SK-N-MC (cell line): Measurements from ENCODE around the gene SLC39A9.
"Not testable (repeated sequence)": the region's sequence is repeated elsewhere in the genome, so short reads cannot be mapped to it uniquely, and the experiment has no call there.

ENCODE experiments used
- DNase-seq: peaks from one replicate; pipeline ENCODE4 v3.0.0-alpha.2; 2011; ENCODE audit warnings: low read depth, low spot score
- H3K27ac ChIP-seq: fragments of 200-600 bp; sonication (generic); 2 replicates; pipeline ENCODE4 v1.5.1; 2016; ENCODE audit warnings: mixed run types
- H3K36me3 ChIP-seq: fragments of 200-600 bp; sonication (generic); 2 replicates; pipeline ENCODE4 v1.6.1; 2017; ENCODE audit warnings: antibody characterized with exemption, low read length, mixed read lengths; ENCODE audit not compliant: insufficient read depth
- H3K4me3 ChIP-seq: fragments of 200-600 bp; sonication (generic); 2 replicates; pipeline ENCODE4 v1.5.1; 2016
- H3K9ac ChIP-seq: fragments of 200-600 bp; sonication (generic); 2 replicates; pipeline ENCODE4 v1.8.0; 2017; ENCODE audit warnings: mixed run types, mixed read lengths; ENCODE audit not compliant: insufficient read length
- H3K9me3 ChIP-seq: fragments of 200-600 bp; sonication (generic); 2 replicates; pipeline ENCODE4 v1.6.1; 2017; ENCODE audit warnings: low read depth, mild to moderate bottlenecking, antibody characterized with exemption, low read length, moderate library complexity, mixed read lengths
- EZH2 ChIP-seq: fragments of 200-600 bp; sonication (generic); IDR thresholded peaks from one replicate; pipeline ENCODE4 v1.6.1; 2017; ENCODE audit warnings: antibody characterized with exemption
- FOXP2 ChIP-seq: optimal IDR thresholded peaks from 2 replicates; pipeline ENCODE3; 2011; ENCODE audit warnings: mild to moderate bottlenecking, moderate library complexity; ENCODE audit not compliant: insufficient read depth; ENCODE audit errors: extremely low read length, control extremely low read depth
- POLR2AphosphoS5 ChIP-seq: IDR thresholded peaks from 2 replicates; pipeline ENCODE4 v1.6.1; 2012; ENCODE audit warnings: mild to moderate bottlenecking, low read depth, low read length, borderline replicate concordance

The SLC39A9 gene

GRCh38 chr14:69401841-69402240, 3.3 kb downstream of the SLC39A9 start:
- no peak for DNase-seq
- no peak for TF ChIP-seq EZH2
- TF ChIP-seq POLR2AphosphoS5: no peak
- no peak for TF ChIP-seq FOXP2
- no peak overlapping the region for H3K9ac ChIP-seq
- no peak overlapping the region for H3K4me3 ChIP-seq
- no peaks in the 10 kb centered on the region for H3K9me3 ChIP-seq
- peaks cover 22% of the 10 kb centered on the region for H3K36me3 ChIP-seq
- no peak overlapping the region for H3K27ac ChIP-seq

- Histone ChIP-seq H3K9ac (no peak overlapping the region), H3K9me3 (no peaks in the 10 kb centered on the region), H3K36me3 (peaks cover 17% of the 10 kb centered on the region), H3K27ac (no peak overlapping the region), H3K4me3 (no peak overlapping the region)
- DNase-seq: no peak
- TF ChIP-seq FOXP2 (no peak), EZH2 (no peak), POLR2AphosphoS5 (no peak)
These were observed 6.0 kb downstream of the SLC39A9 start for GRCh38 chr14:69404478-69404877.

GRCh38 chr14:69404883-69405282, 6.4 kb downstream of the SLC39A9 start:
- TF ChIP-seq POLR2AphosphoS5 (no peak), FOXP2 (no peak), EZH2 (no peak)
- no peak for DNase-seq

GRCh38 chr14:69405762-69406161, 7.3 kb downstream of the SLC39A9 start:
- no peak for TF ChIP-seq FOXP2
- no peak overlapping the region for H3K9ac ChIP-seq
- peaks cover 17% of the 10 kb centered on the region for H3K36me3 ChIP-seq
- no peak for DNase-seq
- no peak overlapping the region for H3K4me3 ChIP-seq
- no peak overlapping the region for H3K27ac ChIP-seq
- no peaks in the 10 kb centered on the region for H3K9me3 ChIP-seq

More at GRCh38 chr14:69404883-69405282, 6.4 kb downstream of the SLC39A9 start:
- Histone ChIP-seq H3K9me3 (no peaks in the 10 kb centered on the region), H3K4me3 (no peak overlapping the region), H3K36me3 (peaks cover 17% of the 10 kb centered on the region), H3K9ac (no peak overlapping the region), H3K27ac (no peak overlapping the region)

GRCh38 chr14:69408331-69408960, 10.0 kb downstream of the SLC39A9 start:
- no peak for TF ChIP-seq FOXP2
- TF ChIP-seq EZH2: no peak
- no peak for TF ChIP-seq POLR2AphosphoS5
- Histone ChIP-seq H3K4me3 (no peak overlapping the region), H3K9me3 (no peaks in the 10 kb centered on the region), H3K9ac (no peak overlapping the region), H3K36me3 (peaks cover 17% of the 10 kb centered on the region), H3K27ac (no peak overlapping the region)
- no peak for DNase-seq

GRCh38 chr14:69413483-69413882, 15.0 kb downstream of the SLC39A9 start:
- Histone ChIP-seq H3K9me3 (peaks cover 6% of the 10 kb centered on the region; the same call in 1 of the 2 replicates), H3K9ac (no peak overlapping the region), H3K27ac (no peak overlapping the region), H3K4me3 (no peak overlapping the region), H3K36me3 (no peaks in the 10 kb centered on the region)
- no peak for DNase-seq
- no peak for TF ChIP-seq POLR2AphosphoS5
- no peak for TF ChIP-seq FOXP2
- TF ChIP-seq EZH2: no peak

GRCh38 chr14:69416087-69416486, 17.6 kb downstream of the SLC39A9 start:
- not testable (repeated sequence) for H3K27ac ChIP-seq, H3K9ac ChIP-seq, H3K4me3 ChIP-seq, H3K9me3 ChIP-seq, H3K36me3 ChIP-seq, DNase-seq

- Histone ChIP-seq H3K9ac (no peak overlapping the region), H3K9me3 (no peaks in the 10 kb centered on the region), H3K27ac (no peak overlapping the region), H3K36me3 (peaks cover 38% of the 10 kb centered on the region), H3K4me3 (no peak overlapping the region)
- DNase-seq: no peak
- TF ChIP-seq FOXP2 (no peak), POLR2AphosphoS5 (no peak), EZH2 (no peak)
These were observed 24.8 kb downstream of the SLC39A9 start for GRCh38 chr14:69423279-69423678.

GRCh38 chr14:69424149-69424923, 25.8 kb downstream of the SLC39A9 start:
- no peak overlapping the region for H3K9ac ChIP-seq

More at GRCh38 chr14:69424149-69424923, 25.8 kb downstream of the SLC39A9 start:
- Histone ChIP-seq H3K27ac (no peak overlapping the region), H3K36me3 (peaks cover 42% of the 10 kb centered on the region), H3K4me3 (no peak overlapping the region), H3K9me3 (no peaks in the 10 kb centered on the region)
- TF ChIP-seq EZH2 (no peak), FOXP2 (no peak), POLR2AphosphoS5 (no peak)
- no peak for DNase-seq
